Left lobe of liver (tissue), 2 donors: ENCODE results near the gene CCDC70. TPM values are rescaled to one million over a fixed set of nuclear protein-coding genes. Genes with fewer than 3 reads are reported as not detected.
A peak's percentile ranks its signal among the peaks of the same experiment; 100 is the strongest.
"Not testable (repeated sequence)": the region's sequence is repeated elsewhere in the genome, so short reads cannot be mapped to it uniquely, and the experiment has no call there.

Experiments used
- ATAC-seq: fragments of 200-7000 bp; cut with Tn5 transposase; one replicate; pipeline ENCODE4 v1.9.1; 2020; ENCODE audit warnings: mild to moderate bottlenecking, moderate library complexity
- DNase-seq: peaks from one replicate; pipeline ENCODE4 v3.0.0-alpha.2; 2020; ENCODE audit warnings: low spot score
- total RNA-seq: library from RNA; stranded (reverse); gene quantifications from one replicate; pipeline ENCODE4 v1.2.1, GENCODE V29; 2021
- donor health status: DM: no; HTN: no; CAD: no; lungs with moderate emphysema.
- donor health status: DM: no; HTN: yes; CAD: no.

Gene CCDC70
- total RNA-seq, 1 donor from 2014 or later: not detected

- ATAC-seq (no peak), DNase-seq (no peak)
Observed at GRCh38 chr13:51900471-51900870, 38.7 kb downstream of the CCDC70 start.

- no peak for ATAC-seq
Observed at GRCh38 chr13:51902776-51903175, 41.0 kb downstream of the CCDC70 start.

GRCh38 chr13:51905787-51906186 lies 44.0 kb downstream of the CCDC70 start:
- no peak for ATAC-seq
- DNase-seq: no peak

More at GRCh38 chr13:51902776-51903175, 41.0 kb downstream of the CCDC70 start:
- DNase-seq: no peak

GRCh38 chr13:51906581-51906980 lies 44.8 kb downstream of the CCDC70 start:
- DNase-seq: peak; percentile 85
- peak; percentile 97 for ATAC-seq

- peak; percentile 38 for ATAC-seq
Observed at GRCh38 chr13:51907040-51907732, 45.4 kb downstream of the CCDC70 start.

GRCh38 chr13:51909265-51909664 lies 47.5 kb downstream of the CCDC70 start:
- ATAC-seq, DNase-seq: not testable (repeated sequence)

More at GRCh38 chr13:51907040-51907732, 45.4 kb downstream of the CCDC70 start:
- DNase-seq: peak; percentile 28

GRCh38 chr13:51910508-51910907 lies 48.7 kb downstream of the CCDC70 start:
- no peak for ATAC-seq
- peak; percentile 36 for DNase-seq

GRCh38 chr13:51912091-51912490 lies 50.3 kb downstream of the CCDC70 start:
- ATAC-seq (no peak), DNase-seq (peak; percentile 7)

- ATAC-seq: no peak
- DNase-seq: peak; percentile 14
Observed at GRCh38 chr13:51912511-51913225, 50.9 kb downstream of the CCDC70 start.

- ATAC-seq (no peak), DNase-seq (peak; percentile 30)
Observed at GRCh38 chr13:51913421-51914136, 51.8 kb downstream of the CCDC70 start.

GRCh38 chr13:51914137-51914493 lies 52.3 kb downstream of the CCDC70 start:
- ATAC-seq (no peak), DNase-seq (no peak)

Other genes with a start within 250 kb of the CCDC70 start
- 14.8 TPM for gene DHRS12, start 57.8 kb upstream of the CCDC70 start, total RNA-seq
- 0.48 TPM for gene TMEM272, start 16.8 kb upstream of the CCDC70 start, total RNA-seq
- 32.2 TPM for gene ATP7B, start 149.5 kb downstream of the CCDC70 start, total RNA-seq
- 25.4 TPM for gene ALG11, start 150.4 kb downstream of the CCDC70 start, total RNA-seq
- gene UTP14C, start 162.7 kb downstream of the CCDC70 start, total RNA-seq: 7.9 TPM